HepG2 (cell line): ENCODE measurements around the gene TRIM31. TPM values are rescaled to one million over a fixed set of nuclear protein-coding genes. Genes with fewer than 3 reads are reported as not detected.

Experiments used
- ARNT ChIP-seq: fragments of 450-650 bp; IDR thresholded peaks from 2 replicates; pipeline ENCODE4 v1.6.1; 2017
- EP300 ChIP-seq, 3 experiments: sonication (generic) in 1 of 3; formaldehyde crosslinking in 1 of 3; IDR thresholded peaks; 2 replicates each; pipeline versions ENCODE4 v1.5.1 to v1.6.1; 2011 to 2020; ENCODE audit warnings: low read depth in 2 of 3, low read length in 2 of 3, borderline replicate concordance in 1 of 3, improper control_type of control experiment in 1 of 3, mild to moderate bottlenecking in 1 of 3, missing genetic modification reagents in 1 of 3, moderate library complexity in 1 of 3
- GZF1 ChIP-seq: sonication (generic); formaldehyde crosslinking; IDR thresholded peaks from 2 replicates; pipeline ENCODE4 v1.5.1; 2020; ENCODE audit warnings: mild to moderate bottlenecking, missing genetic modification reagents
- IRF2 ChIP-seq: IDR thresholded peaks from 2 replicates; pipeline ENCODE4 v1.6.1; 2018; ENCODE audit warnings: missing genetic modification reagents, missing compliant biosample characterization
- KDM3A ChIP-seq: IDR thresholded peaks from 2 replicates; pipeline ENCODE4 v1.6.1; 2018; ENCODE audit warnings: low read depth, missing compliant biosample characterization
- MBNL3 ChIP-seq: fragments of 250-450 bp; sonication (Bioruptor Pico); conservative IDR thresholded peaks from 2 replicates; pipeline ENCODE4 v1.8.0; 2022; ENCODE audit warnings: mild to moderate bottlenecking, inconsistent platforms
- NFYB ChIP-seq: sonication (generic); formaldehyde crosslinking; IDR thresholded peaks from 2 replicates; pipeline ENCODE4 v1.4.0; 2020; ENCODE audit warnings: missing genetic modification reagents
- PAX8 ChIP-seq: sonication (generic); formaldehyde crosslinking; IDR thresholded peaks from 2 replicates; pipeline ENCODE4 v1.8.0; 2022; ENCODE audit warnings: mild to moderate bottlenecking, missing genetic modification reagents, borderline replicate concordance
- REL ChIP-seq: sonication (generic); formaldehyde crosslinking; conservative IDR thresholded peaks from 2 replicates; pipeline ENCODE4 v1.8.0; 2022; ENCODE audit warnings: mild to moderate bottlenecking, missing genetic modification reagents, moderate library complexity
- SAP130 ChIP-seq: IDR thresholded peaks from 2 replicates; pipeline ENCODE4 v1.6.1; 2016; ENCODE audit warnings: low read depth
- SMYD3 ChIP-seq: sonication (generic); formaldehyde crosslinking; IDR thresholded peaks from 2 replicates; pipeline ENCODE4 v1.8.1; 2023; ENCODE audit warnings: mild to moderate bottlenecking, missing genetic modification reagents
- TAF15 ChIP-seq: fragments of 200-400 bp; formaldehyde crosslinking; IDR thresholded peaks from one replicate; pipeline ENCODE4 v1.6.1; 2018; ENCODE audit warnings: mild to moderate bottlenecking, low read depth, low read length; ENCODE audit not compliant: poor library complexity, severe bottlenecking
- TRIM24 ChIP-seq: sonication (generic); formaldehyde crosslinking; IDR thresholded peaks from 2 replicates; pipeline ENCODE4 v1.8.0; 2022; ENCODE audit warnings: mild to moderate bottlenecking, missing genetic modification reagents
- XBP1 ChIP-seq: sonication (generic); formaldehyde crosslinking; IDR thresholded peaks from 2 replicates; pipeline ENCODE4 v1.5.0; 2020; ENCODE audit warnings: missing genetic modification reagents
- ZNF678 ChIP-seq: sonication (generic); formaldehyde crosslinking; IDR thresholded peaks from 2 replicates; pipeline ENCODE4 v1.4.0; 2020; ENCODE audit warnings: mild to moderate bottlenecking, missing genetic modification reagents
- ZNF891 ChIP-seq: sonication (generic); formaldehyde crosslinking; IDR thresholded peaks from 2 replicates; pipeline ENCODE4 v1.5.0; 2020; ENCODE audit warnings: mild to moderate bottlenecking, missing genetic modification reagents
- polyA plus RNA-seq, 8 experiments: library from polyadenylated mRNA; depleted of rRNA in 3 of 8; stranded (reverse) in 7 of 8; unstranded in 1 of 8; fragments of >200 nt; fragmentation: Illumina TruSeq in 4 of 8; extraction: Trizol in 4 of 8; gene quantifications; 2 replicates each; pipeline versions ENCODE4 v1.2.1 to v1.2.3, GENCODE V29; 2011 to 2016; ENCODE audit warnings: low read depth in 4 of 8, missing spikeins in 1 of 8, mixed read lengths in 1 of 8; ENCODE audit not compliant: insufficient read depth in 1 of 8
- total RNA-seq, 5 experiments: library from RNA; depleted of rRNA; stranded (reverse); fragments of >200 nt; fragmentation: Illumina TruSeq; extraction: Trizol; gene quantifications; 2 replicates each; pipeline ENCODE4 v1.2.3, GENCODE V29; 2016; ENCODE audit warnings: low read depth in 1 of 5
- TF ChIP-seq, protein P1 (sequence below): sonication (generic); formaldehyde crosslinking; IDR thresholded peaks from 2 replicates; pipeline ENCODE4 v1.5.0; 2020; ENCODE audit warnings: missing genetic modification reagents
- TF ChIP-seq, protein P2 (sequence below): sonication (generic); formaldehyde crosslinking; conservative IDR thresholded peaks from 2 replicates; pipeline ENCODE4 v1.5.0; 2020; ENCODE audit warnings: missing genetic modification reagents
- TF ChIP-seq, protein P3 (sequence below): sonication (generic); formaldehyde crosslinking; IDR thresholded peaks from 2 replicates; pipeline ENCODE4 v1.4.0; 2020; ENCODE audit warnings: missing genetic modification reagents, borderline replicate concordance
- TF ChIP-seq, protein P4 (sequence below): sonication (generic); formaldehyde crosslinking; IDR thresholded peaks from 2 replicates; pipeline ENCODE4 v1.8.0; 2022; ENCODE audit warnings: missing genetic modification reagents, mild to moderate bottlenecking, moderate library complexity, borderline replicate concordance

TRIM31 gene
- total and polyA plus RNA-seq, 2 of the 13 experiments (the other 11 are each of a cell fraction or from before 2014, with no cell fraction given) = 0.13 to 0.51 TPM

DNA sequence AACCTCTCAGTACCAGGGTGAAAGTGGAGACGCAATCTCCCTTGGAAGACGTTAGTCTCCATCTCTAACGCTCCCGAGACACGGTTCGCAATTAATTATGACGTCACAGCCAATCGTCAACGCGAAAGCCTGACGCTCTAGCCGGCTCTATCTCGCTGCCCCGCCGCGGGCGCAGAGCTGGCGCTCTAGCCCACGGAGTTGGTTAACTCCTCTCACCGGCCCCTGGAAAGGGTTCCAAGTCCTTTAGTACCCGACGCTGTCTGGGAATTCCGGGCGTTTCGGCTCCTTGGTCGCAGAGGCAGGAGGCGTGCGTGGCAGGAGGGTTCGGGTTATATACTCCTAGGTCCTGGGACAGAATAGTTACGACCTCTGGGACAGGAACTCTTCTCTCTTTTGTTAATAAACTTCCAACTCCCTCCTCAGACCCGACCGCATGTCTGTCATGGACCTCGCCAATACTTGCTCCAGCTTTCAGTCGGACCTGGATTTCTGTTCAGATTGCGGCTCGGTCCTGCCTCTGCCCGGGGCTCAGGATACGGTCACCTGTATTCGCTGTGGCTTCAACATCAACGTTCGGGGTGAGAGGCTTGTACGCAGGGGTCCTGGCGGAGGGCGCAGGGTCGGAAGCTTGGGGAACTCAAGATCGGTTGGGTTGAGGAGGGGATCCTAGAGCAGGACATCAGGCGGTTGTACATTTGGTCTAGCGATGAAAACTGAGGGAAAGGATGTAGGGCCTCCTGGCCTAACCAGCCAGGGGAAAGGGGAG is 51.6 kb downstream of the TRIM31 start, which contains the start of gene POLR1H (continued):
- no peak; the same call in 1 of the 2 replicates for TF ChIP-seq SMYD3
- TF ChIP-seq ARNT = no peak
- TF ChIP-seq SAP130 (CRISPR knock-in tag) = peak; percentile 99
- peak; percentile 18; the same call in 1 of the 2 replicates for TF ChIP-seq GZF1 (CRISPR knock-in tag)
- TF ChIP-seq, protein P1, sequence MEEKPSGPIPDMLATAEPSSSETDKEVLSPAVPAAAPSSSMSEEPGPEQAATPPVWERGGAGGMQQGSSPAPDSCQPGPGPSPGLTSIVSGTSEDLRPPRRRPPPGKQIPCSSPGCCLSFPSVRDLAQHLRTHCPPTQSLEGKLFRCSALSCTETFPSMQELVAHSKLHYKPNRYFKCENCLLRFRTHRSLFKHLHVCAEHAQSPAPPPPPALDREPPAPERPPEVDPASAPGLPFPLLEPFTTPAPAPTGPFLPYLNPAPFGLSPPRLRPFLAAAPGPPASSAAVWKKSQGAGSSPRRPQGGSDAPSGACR (CRISPR knock-in tag) = peak; percentile 43; the same call in 1 of the 2 replicates
- peak; percentile 97 for TF ChIP-seq NFYB (CRISPR knock-in tag)
- TF ChIP-seq, protein P2, sequence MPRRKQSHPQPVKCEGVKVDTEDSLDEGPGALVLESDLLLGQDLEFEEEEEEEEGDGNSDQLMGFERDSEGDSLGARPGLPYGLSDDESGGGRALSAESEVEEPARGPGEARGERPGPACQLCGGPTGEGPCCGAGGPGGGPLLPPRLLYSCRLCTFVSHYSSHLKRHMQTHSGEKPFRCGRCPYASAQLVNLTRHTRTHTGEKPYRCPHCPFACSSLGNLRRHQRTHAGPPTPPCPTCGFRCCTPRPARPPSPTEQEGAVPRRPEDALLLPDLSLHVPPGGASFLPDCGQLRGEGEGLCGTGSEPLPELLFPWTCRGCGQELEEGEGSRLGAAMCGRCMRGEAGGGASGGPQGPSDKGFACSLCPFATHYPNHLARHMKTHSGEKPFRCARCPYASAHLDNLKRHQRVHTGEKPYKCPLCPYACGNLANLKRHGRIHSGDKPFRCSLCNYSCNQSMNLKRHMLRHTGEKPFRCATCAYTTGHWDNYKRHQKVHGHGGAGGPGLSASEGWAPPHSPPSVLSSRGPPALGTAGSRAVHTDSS (CRISPR knock-in tag) = 0 out of 2 replicates have a peak, but pooled peaks have one; percentile 92
- TF ChIP-seq EP300 (IDR thresholded peaks at IDR 0.05; ENCODE audit: low read depth in 2 of 2, low read length in 2 of 2) = peak; percentile 34 to 59; a peak in 3 of 4 replicates
- peak; percentile 34; the same call in 1 of the 2 replicates for TF ChIP-seq EP300 (CRISPR knock-in tag; IDR thresholded peaks at IDR 0.05; ENCODE audit: borderline replicate concordance)
- TF ChIP-seq KDM3A (CRISPR knock-in tag) = peak; percentile 91
- no peak for TF ChIP-seq TRIM24 (CRISPR knock-in tag)
- no peak for TF ChIP-seq REL
- TF ChIP-seq IRF2 (CRISPR knock-in tag) = peak; percentile 98
- TF ChIP-seq, protein P3, sequence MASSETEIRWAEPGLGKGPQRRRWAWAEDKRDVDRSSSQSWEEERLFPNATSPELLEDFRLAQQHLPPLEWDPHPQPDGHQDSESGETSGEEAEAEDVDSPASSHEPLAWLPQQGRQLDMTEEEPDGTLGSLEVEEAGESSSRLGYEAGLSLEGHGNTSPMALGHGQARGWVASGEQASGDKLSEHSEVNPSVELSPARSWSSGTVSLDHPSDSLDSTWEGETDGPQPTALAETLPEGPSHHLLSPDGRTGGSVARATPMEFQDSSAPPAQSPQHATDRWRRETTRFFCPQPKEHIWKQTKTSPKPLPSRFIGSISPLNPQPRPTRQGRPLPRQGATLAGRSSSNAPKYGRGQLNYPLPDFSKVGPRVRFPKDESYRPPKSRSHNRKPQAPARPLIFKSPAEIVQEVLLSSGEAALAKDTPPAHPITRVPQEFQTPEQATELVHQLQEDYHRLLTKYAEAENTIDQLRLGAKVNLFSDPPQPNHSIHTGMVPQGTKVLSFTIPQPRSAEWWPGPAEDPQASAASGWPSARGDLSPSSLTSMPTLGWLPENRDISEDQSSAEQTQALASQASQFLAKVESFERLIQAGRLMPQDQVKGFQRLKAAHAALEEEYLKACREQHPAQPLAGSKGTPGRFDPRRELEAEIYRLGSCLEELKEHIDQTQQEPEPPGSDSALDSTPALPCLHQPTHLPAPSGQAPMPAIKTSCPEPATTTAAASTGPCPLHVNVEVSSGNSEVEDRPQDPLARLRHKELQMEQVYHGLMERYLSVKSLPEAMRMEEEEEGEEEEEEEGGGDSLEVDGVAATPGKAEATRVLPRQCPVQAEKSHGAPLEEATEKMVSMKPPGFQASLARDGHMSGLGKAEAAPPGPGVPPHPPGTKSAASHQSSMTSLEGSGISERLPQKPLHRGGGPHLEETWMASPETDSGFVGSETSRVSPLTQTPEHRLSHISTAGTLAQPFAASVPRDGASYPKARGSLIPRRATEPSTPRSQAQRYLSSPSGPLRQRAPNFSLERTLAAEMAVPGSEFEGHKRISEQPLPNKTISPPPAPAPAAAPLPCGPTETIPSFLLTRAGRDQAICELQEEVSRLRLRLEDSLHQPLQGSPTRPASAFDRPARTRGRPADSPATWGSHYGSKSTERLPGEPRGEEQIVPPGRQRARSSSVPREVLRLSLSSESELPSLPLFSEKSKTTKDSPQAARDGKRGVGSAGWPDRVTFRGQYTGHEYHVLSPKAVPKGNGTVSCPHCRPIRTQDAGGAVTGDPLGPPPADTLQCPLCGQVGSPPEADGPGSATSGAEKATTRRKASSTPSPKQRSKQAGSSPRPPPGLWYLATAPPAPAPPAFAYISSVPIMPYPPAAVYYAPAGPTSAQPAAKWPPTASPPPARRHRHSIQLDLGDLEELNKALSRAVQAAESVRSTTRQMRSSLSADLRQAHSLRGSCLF (CRISPR knock-in tag) = peak; percentile 94
- TF ChIP-seq, protein P4, sequence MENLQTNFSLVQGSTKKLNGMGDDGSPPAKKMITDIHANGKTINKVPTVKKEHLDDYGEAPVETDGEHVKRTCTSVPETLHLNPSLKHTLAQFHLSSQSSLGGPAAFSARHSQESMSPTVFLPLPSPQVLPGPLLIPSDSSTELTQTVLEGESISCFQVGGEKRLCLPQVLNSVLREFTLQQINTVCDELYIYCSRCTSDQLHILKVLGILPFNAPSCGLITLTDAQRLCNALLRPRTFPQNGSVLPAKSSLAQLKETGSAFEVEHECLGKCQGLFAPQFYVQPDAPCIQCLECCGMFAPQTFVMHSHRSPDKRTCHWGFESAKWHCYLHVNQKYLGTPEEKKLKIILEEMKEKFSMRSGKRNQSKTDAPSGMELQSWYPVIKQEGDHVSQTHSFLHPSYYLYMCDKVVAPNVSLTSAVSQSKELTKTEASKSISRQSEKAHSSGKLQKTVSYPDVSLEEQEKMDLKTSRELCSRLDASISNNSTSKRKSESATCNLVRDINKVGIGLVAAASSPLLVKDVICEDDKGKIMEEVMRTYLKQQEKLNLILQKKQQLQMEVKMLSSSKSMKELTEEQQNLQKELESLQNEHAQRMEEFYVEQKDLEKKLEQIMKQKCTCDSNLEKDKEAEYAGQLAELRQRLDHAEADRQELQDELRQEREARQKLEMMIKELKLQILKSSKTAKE (CRISPR knock-in tag) = no peak
- no peak for TF ChIP-seq PAX8 (CRISPR knock-in tag)
- TF ChIP-seq ZNF678 (CRISPR knock-in tag) = no peak
- no peak for TF ChIP-seq MBNL3
- peak; percentile 89 for TF ChIP-seq XBP1 (CRISPR knock-in tag)
- TF ChIP-seq ZNF891 = 0 out of 2 replicates have a peak, but pooled peaks have one; percentile 43
- no peak for TF ChIP-seq TAF15
